Spleen (tissue), 11 donors: Measurements from ENCODE around the gene NACC1. TPM values are rescaled to one million over a fixed set of nuclear protein-coding genes. Genes with fewer than 3 reads are reported as not detected.

ENCODE experiments used
- DNase-seq: peaks from one replicate; pipeline ENCODE4 v3.0.0-alpha.2; 2020
- H3K27ac ChIP-seq, 8 donors: fragments of 200-600 bp; sonication (generic) in 7 of 8; 1 replicate in 4 of 8; 2 replicates in 4 of 8; pipeline versions ENCODE4 v1.5.0 to v1.8.0; 2016 to 2021; ENCODE audit warnings: inconsistent platforms in 4 of 8, mild to moderate bottlenecking in 4 of 8, moderate library complexity in 1 of 8
- H3K27me3 ChIP-seq, 7 donors: fragments of 200-600 bp; sonication (generic) in 6 of 7; replicated peaks in 1 of 7; 1 replicate in 4 of 7; 2 replicates in 3 of 7; pipeline versions ENCODE4 v1.5.0 to v1.8.0; 2016 to 2021; ENCODE audit warnings: inconsistent platforms in 3 of 7, mild to moderate bottlenecking in 1 of 7
- H3K36me3 ChIP-seq, 6 donors: fragments of 200-600 bp; sonication (generic) in 5 of 6; 1 replicate in 4 of 6; 2 replicates in 2 of 6; pipeline versions ENCODE4 v1.5.0 to v1.8.0; 2016 to 2021; ENCODE audit warnings: inconsistent platforms in 2 of 6
- H3K4me1 ChIP-seq, 6 donors: fragments of 200-600 bp; sonication (generic) in 5 of 6; 1 replicate in 3 of 6; 2 replicates in 3 of 6; pipeline versions ENCODE4 v1.5.0 to v1.8.0; 2016 to 2021; ENCODE audit warnings: inconsistent platforms in 3 of 6
- H3K4me3 ChIP-seq, 8 donors: fragments of 200-600 bp; sonication (generic) in 7 of 8; 1 replicate in 4 of 8; 2 replicates in 4 of 8; pipeline versions ENCODE4 v1.5.0 to v1.8.0; 2016 to 2021; ENCODE audit warnings: inconsistent platforms in 4 of 8, mild to moderate bottlenecking in 4 of 8, moderate library complexity in 2 of 8
- H3K9me3 ChIP-seq, 8 donors: fragments of 200-600 bp; sonication (generic) in 7 of 8; 1 replicate in 4 of 8; 2 replicates in 4 of 8; pipeline versions ENCODE4 v1.5.0 to v1.8.0; 2016 to 2021; ENCODE audit warnings: inconsistent platforms in 4 of 8
- CTCF ChIP-seq, 11 experiments: fragments of 200-600 bp in 7 of 11; fragments of 450-650 bp in 4 of 11; sonication (generic) in 4 of 11; IDR thresholded peaks in 8 of 11; conservative IDR thresholded peaks in 3 of 11; 1 replicate in 7 of 11; 2 replicates in 4 of 11; pipeline versions ENCODE4 v1.4.0 to v1.8.0; 2016 to 2021; ENCODE audit warnings: antibody characterized with exemption in 11 of 11, inconsistent platforms in 4 of 11, mild to moderate bottlenecking in 1 of 11
- POLR2A ChIP-seq, 3 donors: fragments of 450-650 bp; IDR thresholded peaks; one replicate each; pipeline ENCODE4 v1.5.1; 2017; ENCODE audit warnings: antibody characterized with exemption in 3 of 3, mild to moderate bottlenecking in 1 of 3
- POLR2AphosphoS5 ChIP-seq, 3 donors: sonication (generic); formaldehyde crosslinking; IDR thresholded peaks; one replicate each; pipeline ENCODE4 v1.5.1; 2017; ENCODE audit warnings: antibody characterized with exemption in 3 of 3
- WGBS, 5 donors: extraction: QIAGEN DNeasy Blood & Tissue Kit in 3 of 5; methylation state at CpG; one replicate each; pipeline versions ENCODE4 v1.1.5 to v1.1.7; 2013 to 2018; 5-methylcytosine and 5-hydroxymethylcytosine counted together
- intact Hi-C: fragments of 100-400 bp; cut with DNase I; formaldehyde crosslinking; loops from one replicate; pipeline ENCODE4 v1.15.0; 2023; ENCODE audit warnings: low total_unique reads
- polyA plus RNA-seq, 3 donors: library from polyadenylated mRNA; stranded (reverse); fragments of 200-250 nt; gene quantifications; one replicate each; pipeline ENCODE4 v1.2.1, GENCODE V29; 2013
- total RNA-seq, 7 donors: library from RNA; depleted of rRNA in 3 of 7; stranded (reverse); fragments of >200 nt in 3 of 7; fragmentation: NEBNext Ultra II Directional in 4 of 7; extraction: Animal tissue kit (Norgen Biotek cat#: 25700) in 4 of 7; gene quantifications; one replicate each; pipeline versions ENCODE4 v1.1.0 to v1.2.1, GENCODE V29; 2016 to 2021
- donor health status: healthy with polysubstance abuse.
- donor health status: DM: no; HTN: no; CAD: no; lungs with moderate emphysema.
- donor health status: DM: no; HTN: no; CAD: no.
- donor health status: Bipolar disorder and iron deficiency.
- donor health status: healthy.
- donor health status: DM: no; HTN: no; CAD: no.
- donor health status: DM: yes; HTN: yes; CAD: no.

Gene NACC1
- total and polyA plus RNA-seq, 10 donors: 5.5 to 47.0 (median 34.3) TPM

GRCh38 chr19:13076320-13076719, 41.7 kb upstream of the NACC1 start:
- WGBS, 5 donors: 73 to 92% (median 88%) methylated on average over 6 to 8 of the region's 8 CpGs
- intact Hi-C loops: no loop called here
- H3K4me3 ChIP-seq: no peak overlapping the region
- no peaks in the 10 kb centered on the region for H3K27me3 ChIP-seq
- peaks cover 0 to 12% (median 3%) of the 10 kb centered on the region in 6 donors for H3K4me1 ChIP-seq
- TF ChIP-seq POLR2AphosphoS5 (IDR thresholded peaks at IDR 0.05) (peak in 1 of 3 donors; percentile 6), POLR2A (IDR thresholded peaks at IDR 0.05) (no peak)
- DNase-seq: no peak
- peaks cover 0 to 46% (median 0%) of the 10 kb centered on the region in 6 donors for H3K36me3 ChIP-seq
- H3K9me3 ChIP-seq: no peaks in the 10 kb centered on the region
- H3K27ac ChIP-seq: no peak overlapping the region

GRCh38 chr19:13076787-13077186, 41.3 kb upstream of the NACC1 start:
- intact Hi-C loops: no loop called here
- Histone ChIP-seq H3K4me1 (peaks cover 0 to 12% (median 3%) of the 10 kb centered on the region in 6 donors), H3K27me3 (no peaks in the 10 kb centered on the region), H3K4me3 (no peak overlapping the region), H3K9me3 (no peaks in the 10 kb centered on the region), H3K36me3 (peaks cover 0 to 46% (median 0%) of the 10 kb centered on the region in 6 donors), H3K27ac (no peak overlapping the region)
- TF ChIP-seq POLR2A (IDR thresholded peaks at IDR 0.05): no peak
- no peak for TF ChIP-seq POLR2AphosphoS5 (IDR thresholded peaks at IDR 0.05)
- no peak for TF ChIP-seq CTCF (IDR thresholded peaks at IDR 0.05 in 8 of 11, conservative IDR thresholded peaks at IDR 0.05 in 3 of 11)
- DNase-seq: no peak
- 52 to 75% (median 64%) methylated on average over 3 to 6 of the region's 6 CpGs for WGBS, 5 donors

- no peak overlapping the region for H3K27ac ChIP-seq
- peaks cover 0 to 46% (median 0%) of the 10 kb centered on the region in 6 donors for H3K36me3 ChIP-seq
- H3K9me3 ChIP-seq: no peaks in the 10 kb centered on the region
- no peaks in the 10 kb centered on the region for H3K27me3 ChIP-seq
- H3K4me1 ChIP-seq: peaks cover 0 to 12% (median 3%) of the 10 kb centered on the region in 6 donors
- WGBS, 5 donors: 43 to 57% (median 45%) methylated on average over 11 of the region's 11 CpGs
- DNase-seq: no peak
- no peak overlapping the region for H3K4me3 ChIP-seq
- TF ChIP-seq POLR2A (IDR thresholded peaks at IDR 0.05): no peak
- no peak for TF ChIP-seq CTCF (IDR thresholded peaks at IDR 0.05 in 8 of 11, conservative IDR thresholded peaks at IDR 0.05 in 3 of 11)
- no peak for TF ChIP-seq POLR2AphosphoS5 (IDR thresholded peaks at IDR 0.05)
- intact Hi-C loops: no loop called here
Measured at GRCh38 chr19:13077240-13077639, 40.8 kb upstream of the NACC1 start.

- H3K9me3 ChIP-seq: no peaks in the 10 kb centered on the region
- TF ChIP-seq POLR2A (IDR thresholded peaks at IDR 0.05) (no peak), POLR2AphosphoS5 (IDR thresholded peaks at IDR 0.05) (no peak)
- WGBS, 5 donors: 79 to 89% (median 81%) methylated on average over 9 to 10 of the region's 10 CpGs
- intact Hi-C loops: no loop called here
- no peak overlapping the region for H3K4me3 ChIP-seq
- H3K4me1 ChIP-seq: peaks cover 0 to 12% (median 3%) of the 10 kb centered on the region in 6 donors
- H3K36me3 ChIP-seq: peaks cover 0 to 52% (median 0%) of the 10 kb centered on the region in 6 donors
- H3K27me3 ChIP-seq: no peaks in the 10 kb centered on the region
- H3K27ac ChIP-seq: peak overlapping the region in 1 of 8 donors; percentile 33
- no peak for DNase-seq
Measured at GRCh38 chr19:13078381-13078780, 39.7 kb upstream of the NACC1 start.

GRCh38 chr19:13078897-13079541, 39.0 kb upstream of the NACC1 start:
- no peaks in the 10 kb centered on the region for H3K9me3 ChIP-seq
- H3K27ac ChIP-seq: peak overlapping the region in 1 of 8 donors; percentile 33
- no peak for TF ChIP-seq CTCF (IDR thresholded peaks at IDR 0.05 in 8 of 11, conservative IDR thresholded peaks at IDR 0.05 in 3 of 11)
- TF ChIP-seq POLR2A (IDR thresholded peaks at IDR 0.05): no peak
- no peak for TF ChIP-seq POLR2AphosphoS5 (IDR thresholded peaks at IDR 0.05)
- DNase-seq: no peak
- peaks cover 0 to 12% (median 3%) of the 10 kb centered on the region in 6 donors for H3K4me1 ChIP-seq
- 51 to 74% (median 60%) methylated on average over 9 to 12 of the region's 12 CpGs for WGBS, 5 donors
- peaks cover 0 to 51% (median 0%) of the 10 kb centered on the region in 6 donors for H3K36me3 ChIP-seq
- H3K4me3 ChIP-seq: no peak overlapping the region
- no peaks in the 10 kb centered on the region for H3K27me3 ChIP-seq
- intact Hi-C loops: no loop called here
